SK-N-SH treated with all-trans-retinoic acid at 6 μM for 48 hours (cell line): ENCODE results near the gene BPTF.

Experiments used
- BACH2 ChIP-seq: fragments of 250-450 bp; sonication (Bioruptor Pico); IDR thresholded peaks from 2 replicates; pipeline ENCODE4 v1.9.0; 2021; ENCODE audit warnings: mild to moderate bottlenecking, borderline replicate concordance
- ISL1 ChIP-seq: fragments of 250-450 bp; sonication (Bioruptor Pico); IDR thresholded peaks from 2 replicates; pipeline ENCODE4 v2.1.2; 2022; ENCODE audit warnings: mild to moderate bottlenecking, moderate library complexity
- OSR1 ChIP-seq: fragments of 250-450 bp; sonication (Bioruptor Pico); IDR thresholded peaks from 2 replicates; pipeline ENCODE4 v1.8.0; 2022; ENCODE audit warnings: moderate library complexity, mild to moderate bottlenecking, inconsistent platforms
- RARB ChIP-seq: fragments of 250-450 bp; sonication (Bioruptor Pico); IDR thresholded peaks from 2 replicates; pipeline ENCODE4 v1.8.0; 2021; ENCODE audit warnings: mild to moderate bottlenecking, moderate library complexity
- TCF4 ChIP-seq: fragments of 250-450 bp; sonication (Bioruptor Pico); IDR thresholded peaks from 2 replicates; pipeline ENCODE4 v1.8.0; 2021; ENCODE audit warnings: mild to moderate bottlenecking, moderate library complexity, borderline replicate concordance
- ZC3H10 ChIP-seq: fragments of 250-450 bp; sonication (Bioruptor Pico); IDR thresholded peaks from 2 replicates; pipeline ENCODE4 v1.5.1; 2021; ENCODE audit warnings: mild to moderate bottlenecking, moderate library complexity
- ZFP30 ChIP-seq: fragments of 450-650 bp; formaldehyde crosslinking; IDR thresholded peaks from 2 replicates; pipeline ENCODE4 v1.5.0; 2022; ENCODE audit warnings: mild to moderate bottlenecking, moderate library complexity
- ZNF8 ChIP-seq: fragments of 450-650 bp; formaldehyde crosslinking; IDR thresholded peaks from 2 replicates; pipeline ENCODE4 v1.5.0; 2020; ENCODE audit warnings: mild to moderate bottlenecking, moderate library complexity
- TF ChIP-seq, protein P1 (sequence below): fragments of 250-450 bp; sonication (Bioruptor Pico); IDR thresholded peaks from 2 replicates; pipeline ENCODE4 v1.5.1; 2020; ENCODE audit warnings: low read depth, mild to moderate bottlenecking, moderate library complexity
- TF ChIP-seq, protein P2 (sequence below): fragments of 250-450 bp; sonication (Bioruptor Pico); IDR thresholded peaks from 2 replicates; pipeline ENCODE4 v1.8.0; 2020; ENCODE audit warnings: mild to moderate bottlenecking, moderate library complexity, borderline replicate concordance

DNA sequence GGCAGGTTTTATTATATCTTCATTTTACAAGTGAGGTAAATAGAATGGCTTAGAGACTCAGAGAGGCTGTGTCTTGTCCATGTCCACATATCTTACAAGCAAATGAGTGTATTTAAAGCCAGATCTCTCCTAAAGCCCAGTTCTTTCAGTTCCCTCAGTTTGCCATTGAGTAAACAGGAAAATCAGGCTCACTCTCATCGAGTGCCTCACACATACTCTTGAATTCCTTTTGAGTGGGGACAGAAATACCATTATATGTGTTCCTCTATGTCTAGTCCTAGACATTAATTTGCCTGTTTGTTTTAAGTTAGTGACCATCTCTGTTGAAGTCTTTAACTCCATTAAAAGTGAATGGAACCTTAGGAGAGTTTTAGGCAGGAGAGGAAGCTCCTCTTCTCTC is 40.1 kb downstream of the BPTF start:
- TF ChIP-seq ISL1: no peak
- no peak for TF ChIP-seq OSR1 (CRISPR knock-in tag)
- TF ChIP-seq, protein P1, sequence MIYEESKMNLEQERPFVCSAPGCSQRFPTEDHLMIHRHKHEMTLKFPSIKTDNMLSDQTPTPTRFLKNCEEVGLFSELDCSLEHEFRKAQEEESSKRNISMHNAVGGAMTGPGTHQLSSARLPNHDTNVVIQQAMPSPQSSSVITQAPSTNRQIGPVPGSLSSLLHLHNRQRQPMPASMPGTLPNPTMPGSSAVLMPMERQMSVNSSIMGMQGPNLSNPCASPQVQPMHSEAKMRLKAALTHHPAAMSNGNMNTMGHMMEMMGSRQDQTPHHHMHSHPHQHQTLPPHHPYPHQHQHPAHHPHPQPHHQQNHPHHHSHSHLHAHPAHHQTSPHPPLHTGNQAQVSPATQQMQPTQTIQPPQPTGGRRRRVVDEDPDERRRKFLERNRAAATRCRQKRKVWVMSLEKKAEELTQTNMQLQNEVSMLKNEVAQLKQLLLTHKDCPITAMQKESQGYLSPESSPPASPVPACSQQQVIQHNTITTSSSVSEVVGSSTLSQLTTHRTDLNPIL (CRISPR knock-in tag): no peak
- TF ChIP-seq, protein P2, sequence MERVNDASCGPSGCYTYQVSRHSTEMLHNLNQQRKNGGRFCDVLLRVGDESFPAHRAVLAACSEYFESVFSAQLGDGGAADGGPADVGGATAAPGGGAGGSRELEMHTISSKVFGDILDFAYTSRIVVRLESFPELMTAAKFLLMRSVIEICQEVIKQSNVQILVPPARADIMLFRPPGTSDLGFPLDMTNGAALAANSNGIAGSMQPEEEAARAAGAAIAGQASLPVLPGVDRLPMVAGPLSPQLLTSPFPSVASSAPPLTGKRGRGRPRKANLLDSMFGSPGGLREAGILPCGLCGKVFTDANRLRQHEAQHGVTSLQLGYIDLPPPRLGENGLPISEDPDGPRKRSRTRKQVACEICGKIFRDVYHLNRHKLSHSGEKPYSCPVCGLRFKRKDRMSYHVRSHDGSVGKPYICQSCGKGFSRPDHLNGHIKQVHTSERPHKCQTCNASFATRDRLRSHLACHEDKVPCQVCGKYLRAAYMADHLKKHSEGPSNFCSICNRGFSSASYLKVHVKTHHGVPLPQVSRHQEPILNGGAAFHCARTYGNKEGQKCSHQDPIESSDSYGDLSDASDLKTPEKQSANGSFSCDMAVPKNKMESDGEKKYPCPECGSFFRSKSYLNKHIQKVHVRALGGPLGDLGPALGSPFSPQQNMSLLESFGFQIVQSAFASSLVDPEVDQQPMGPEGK: no peak
- TF ChIP-seq ZC3H10 (CRISPR knock-in tag): no peak
- no peak for TF ChIP-seq TCF4 (CRISPR knock-in tag)
- TF ChIP-seq RARB: no peak
- TF ChIP-seq ZFP30: no peak
- TF ChIP-seq ZNF8 (CRISPR knock-in tag): no peak
- TF ChIP-seq BACH2 (CRISPR knock-in tag): no peak
